Measurements from ENCODE around the gene PPIH. TPM values are rescaled to one million over a fixed set of nuclear protein-coding genes. Genes with fewer than 3 reads are reported as not detected.
A peak's percentile ranks its signal among the peaks of the same experiment; 100 is the strongest.

The PPIH gene
- polyA plus RNA-seq, 1 donor (not counting 4 experiments of a cell fraction or from before 2014, with no cell fraction given): 94.1 TPM

DNA sequence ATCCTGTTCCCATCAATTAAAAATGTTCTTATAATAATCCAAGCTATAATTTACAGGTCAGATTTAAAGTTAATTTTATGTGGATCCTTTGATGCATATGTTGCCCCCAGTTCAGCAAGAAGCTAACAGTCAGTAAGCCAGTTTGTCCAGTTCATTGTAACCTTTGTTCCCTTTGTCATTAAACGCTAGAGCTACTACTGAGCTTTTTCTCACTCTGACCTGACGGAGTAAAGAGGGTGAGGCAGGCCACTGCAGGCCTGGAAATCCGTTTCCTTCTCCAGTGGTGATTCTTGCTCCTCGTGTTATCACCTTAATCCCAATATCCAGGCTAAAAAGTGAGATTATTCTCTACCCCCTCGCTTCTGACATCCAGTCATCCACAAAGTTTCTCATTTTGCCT is 34.2 kb downstream of the PPIH start:
- DNase-seq (ENCODE audit: low read depth, low spot score) (no peak), FAIRE-seq (peak; percentile 58)
- no peak for TF ChIP-seq EZH2 (IDR thresholded peaks at IDR 0.05; ENCODE audit: low read length)
- TF ChIP-seq, protein P1, sequence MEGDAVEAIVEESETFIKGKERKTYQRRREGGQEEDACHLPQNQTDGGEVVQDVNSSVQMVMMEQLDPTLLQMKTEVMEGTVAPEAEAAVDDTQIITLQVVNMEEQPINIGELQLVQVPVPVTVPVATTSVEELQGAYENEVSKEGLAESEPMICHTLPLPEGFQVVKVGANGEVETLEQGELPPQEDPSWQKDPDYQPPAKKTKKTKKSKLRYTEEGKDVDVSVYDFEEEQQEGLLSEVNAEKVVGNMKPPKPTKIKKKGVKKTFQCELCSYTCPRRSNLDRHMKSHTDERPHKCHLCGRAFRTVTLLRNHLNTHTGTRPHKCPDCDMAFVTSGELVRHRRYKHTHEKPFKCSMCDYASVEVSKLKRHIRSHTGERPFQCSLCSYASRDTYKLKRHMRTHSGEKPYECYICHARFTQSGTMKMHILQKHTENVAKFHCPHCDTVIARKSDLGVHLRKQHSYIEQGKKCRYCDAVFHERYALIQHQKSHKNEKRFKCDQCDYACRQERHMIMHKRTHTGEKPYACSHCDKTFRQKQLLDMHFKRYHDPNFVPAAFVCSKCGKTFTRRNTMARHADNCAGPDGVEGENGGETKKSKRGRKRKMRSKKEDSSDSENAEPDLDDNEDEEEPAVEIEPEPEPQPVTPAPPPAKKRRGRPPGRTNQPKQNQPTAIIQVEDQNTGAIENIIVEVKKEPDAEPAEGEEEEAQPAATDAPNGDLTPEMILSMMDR (optimal IDR thresholded peaks at IDR 0.05 in 1 of 3, IDR thresholded peaks at IDR 0.05 in 1 of 3, conservative IDR thresholded peaks at IDR 0.05 in 1 of 3; ENCODE audit: extremely low read depth in 1 of 3, insufficient read depth in 2 of 3, low read length in 3 of 3): no peak
- Histone ChIP-seq H3K9me3 (ENCODE audit: control insufficient read depth, low read depth, low read length) (no peaks in the 10 kb centered on the region), H3K27ac (ENCODE audit: control insufficient read depth, insufficient read depth, low read length) (peak overlapping the region; percentile 16), H4K20me1 (ENCODE audit: control insufficient read depth, extremely low read depth, insufficient read depth, low read length) (peaks cover 49% of the 10 kb centered on the region), H3K36me3 (ENCODE audit: control insufficient read depth in 2 of 2, extremely low read depth in 1 of 2, insufficient read depth in 2 of 2, low read length in 2 of 2) (peaks cover 9 to 45% of the 10 kb centered on the region in 2 experiments), H3K27me3 (ENCODE audit: control insufficient read depth, extremely low read depth, insufficient read depth, low read length) (no peaks in the 10 kb centered on the region), H2AFZ (ENCODE audit: control insufficient read depth, low read length) (no peak overlapping the region), H3K9ac (ENCODE audit: control insufficient read depth, extremely low read depth, insufficient read depth, low read length) (no peak overlapping the region), H3K4me3 (ENCODE audit: control insufficient read depth in 2 of 3, extremely low read depth in 1 of 3, insufficient read depth in 2 of 3, low read depth in 1 of 3, low read length in 3 of 3) (no peak overlapping the region), H3K4me1 (ENCODE audit: control insufficient read depth, extremely low read depth, insufficient read depth, low read length) (peaks cover 52% of the 10 kb centered on the region), H3K79me2 (ENCODE audit: control insufficient read depth, insufficient read depth, low read length) (peaks cover 97% of the 10 kb centered on the region), H3K9me1 (ENCODE audit: control insufficient read depth, extremely low read depth, insufficient read depth, low read length) (peaks cover 5% of the 10 kb centered on the region), H3K4me2 (ENCODE audit: control insufficient read depth, extremely low read depth, insufficient read depth, low read depth, low read length) (peak overlapping the region; percentile 33)
- dilution Hi-C loops (cut with MboI; ENCODE audit: extremely low pct_ligation_motif_present, low sequenced_read_pairs): no loop called here

DNA sequence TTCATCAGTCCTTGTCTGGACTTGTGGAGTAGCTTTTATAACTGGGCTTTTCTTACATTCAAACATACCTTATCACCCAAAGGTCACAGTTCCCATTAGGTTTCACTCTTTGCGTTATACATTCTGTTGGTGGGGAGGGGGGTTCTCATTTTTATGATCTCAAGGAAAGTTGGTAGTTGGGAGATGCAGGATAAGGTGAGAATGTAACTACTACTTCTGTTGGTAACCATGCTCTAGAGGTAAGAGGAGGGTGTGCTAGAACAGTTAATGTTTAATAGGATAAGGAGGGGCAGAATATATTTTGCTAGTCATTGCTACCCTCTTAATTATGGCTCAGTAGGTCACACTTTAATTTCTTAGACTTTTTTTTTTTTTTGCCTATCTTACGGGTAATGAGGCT is 34.7 kb downstream of the PPIH start:
- FAIRE-seq (no peak), DNase-seq (ENCODE audit: low read depth, low spot score) (no peak)
- peaks cover 48% of the 10 kb centered on the region for H3K4me1 ChIP-seq (ENCODE audit: control insufficient read depth, extremely low read depth, insufficient read depth, low read length)
- no peak for TF ChIP-seq EZH2 (IDR thresholded peaks at IDR 0.05; ENCODE audit: low read length)
- TF ChIP-seq, protein P1 (optimal IDR thresholded peaks at IDR 0.05 in 1 of 3, IDR thresholded peaks at IDR 0.05 in 1 of 3, conservative IDR thresholded peaks at IDR 0.05 in 1 of 3; ENCODE audit: extremely low read depth in 1 of 3, insufficient read depth in 2 of 3, low read length in 3 of 3): no peak
- no peaks in the 10 kb centered on the region for H3K9me3 ChIP-seq (ENCODE audit: control insufficient read depth, low read depth, low read length)
- H2AFZ ChIP-seq (ENCODE audit: control insufficient read depth, low read length): no peak overlapping the region
- H3K79me2 ChIP-seq (ENCODE audit: control insufficient read depth, insufficient read depth, low read length): peaks cover 97% of the 10 kb centered on the region
- H3K4me3 ChIP-seq (ENCODE audit: control insufficient read depth in 2 of 3, extremely low read depth in 1 of 3, insufficient read depth in 2 of 3, low read depth in 1 of 3, low read length in 3 of 3): no peak overlapping the region
- peak overlapping the region; percentile 33 for H3K4me2 ChIP-seq (ENCODE audit: control insufficient read depth, extremely low read depth, insufficient read depth, low read depth, low read length)
- no peak overlapping the region for H3K9ac ChIP-seq (ENCODE audit: control insufficient read depth, extremely low read depth, insufficient read depth, low read length)
- H4K20me1 ChIP-seq (ENCODE audit: control insufficient read depth, extremely low read depth, insufficient read depth, low read length): peaks cover 44% of the 10 kb centered on the region
- H3K36me3 ChIP-seq (ENCODE audit: control insufficient read depth in 2 of 2, extremely low read depth in 1 of 2, insufficient read depth in 2 of 2, low read length in 2 of 2): peaks cover 9 to 44% of the 10 kb centered on the region in 2 experiments
- dilution Hi-C loops (cut with MboI; ENCODE audit: extremely low pct_ligation_motif_present, low sequenced_read_pairs): no loop called here
- H3K9me1 ChIP-seq (ENCODE audit: control insufficient read depth, extremely low read depth, insufficient read depth, low read length): peaks cover 2% of the 10 kb centered on the region
- no peak overlapping the region for H3K27ac ChIP-seq (ENCODE audit: control insufficient read depth, insufficient read depth, low read length)
- H3K27me3 ChIP-seq (ENCODE audit: control insufficient read depth, extremely low read depth, insufficient read depth, low read length): no peaks in the 10 kb centered on the region
